GM21576 (cell line): Measurements from ENCODE around the gene TMEM9.

Source experiments
- ATAC-seq: cut with Tn5 transposase; IDR thresholded peaks from one replicate; pipeline ENCODE4 v1.9.1; 2021; ENCODE audit warnings: mild to moderate bottlenecking, moderate library complexity; ENCODE audit not compliant: unreplicated experiment

TMEM9 gene

GRCh38 chr1:201128962-201129361 is 25.3 kb downstream of the TMEM9 start:
- no peak for ATAC-seq

GRCh38 chr1:201128476-201128875 is 25.8 kb downstream of the TMEM9 start:
- ATAC-seq, result no peak

- ATAC-seq, result no peak
These were observed 26.4 kb downstream of the TMEM9 start for GRCh38 chr1:201127755-201128455.

GRCh38 chr1:201126832-201127754 is 27.2 kb downstream of the TMEM9 start, which contains the start of gene ASCL5:
ASCL5 (minus strand) TSS chr1:201127184; CDS start chr1:201115372, 11,812 bp downstream.
- ATAC-seq, result no peak

- no peak for ATAC-seq
These were observed 27.8 kb downstream of the TMEM9 start for GRCh38 chr1:201126463-201126831.

GRCh38 chr1:201125800-201126199 is 28.5 kb downstream of the TMEM9 start:
- no peak for ATAC-seq

- no peak for ATAC-seq
These were observed 29.3 kb downstream of the TMEM9 start for GRCh38 chr1:201125019-201125418.

GRCh38 chr1:201123866-201124265 is 30.4 kb downstream of the TMEM9 start:
- no peak for ATAC-seq

- no peak for ATAC-seq
These were observed 31.8 kb downstream of the TMEM9 start for GRCh38 chr1:201122321-201122957.

- no peak for ATAC-seq
These were observed 34.8 kb downstream of the TMEM9 start for GRCh38 chr1:201119206-201120197.

GRCh38 chr1:201116091-201116490 is 38.2 kb downstream of the TMEM9 start:
- no peak for ATAC-seq

GRCh38 chr1:201115390-201115937 is 38.8 kb downstream of the TMEM9 start:
- ATAC-seq, result no peak

- ATAC-seq, result peak; percentile 85
These were observed 39.8 kb downstream of the TMEM9 start for GRCh38 chr1:201114245-201115131.

- ATAC-seq, result no peak
These were observed 40.6 kb downstream of the TMEM9 start for GRCh38 chr1:201113451-201114244.

GRCh38 chr1:201112926-201113325 is 41.3 kb downstream of the TMEM9 start:
- no peak for ATAC-seq

GRCh38 chr1:201112173-201112731 is 42.0 kb downstream of the TMEM9 start, which contains the start of gene CACNA1S:
CACNA1S (minus strand) TSS chr1:201112426; CDS start chr1:201112339, 87 bp downstream.
- ATAC-seq, result no peak

GRCh38 chr1:201111672-201112071 is 42.6 kb downstream of the TMEM9 start:
- ATAC-seq, result no peak

GRCh38 chr1:201111156-201111555 is 43.1 kb downstream of the TMEM9 start:
- no peak for ATAC-seq
